Glutamatergic neuron (in vitro differentiated cells): Measurements from ENCODE around the gene CDA. TPM values are rescaled to one million over a fixed set of nuclear protein-coding genes. Genes with fewer than 3 reads are reported as not detected.

ENCODE experiments used
- DNase-seq: peaks from one replicate; pipeline ENCODE4 v3.0.0; 2022
- H3K27ac Mint-ChIP-seq: one replicate; pipeline ENCODE4 v1.8.0; 2020; ENCODE audit warnings: mild to moderate bottlenecking, mixed read lengths, inconsistent platforms; ENCODE audit not compliant: unreplicated experiment
- H3K27me3 Mint-ChIP-seq: one replicate; pipeline ENCODE4 v1.8.0; 2020; ENCODE audit warnings: mild to moderate bottlenecking, moderate library complexity, mixed read lengths, inconsistent platforms; ENCODE audit not compliant: unreplicated experiment
- H3K36me3 Mint-ChIP-seq: one replicate; pipeline ENCODE4 v1.8.0; 2020; ENCODE audit warnings: mild to moderate bottlenecking, mixed read lengths, inconsistent platforms; ENCODE audit not compliant: unreplicated experiment
- H3K4me1 Mint-ChIP-seq: one replicate; pipeline ENCODE4 v1.8.0; 2020; ENCODE audit warnings: mild to moderate bottlenecking, low read depth, mixed read lengths, inconsistent platforms; ENCODE audit not compliant: unreplicated experiment
- H3K4me3 Mint-ChIP-seq: one replicate; pipeline ENCODE4 v1.8.0; 2020; ENCODE audit warnings: mild to moderate bottlenecking, mixed read lengths, inconsistent platforms; ENCODE audit not compliant: unreplicated experiment
- H3K9me3 Mint-ChIP-seq: one replicate; pipeline ENCODE4 v1.8.0; 2020; ENCODE audit warnings: mild to moderate bottlenecking, moderate library complexity, mixed read lengths, inconsistent platforms; ENCODE audit not compliant: unreplicated experiment
- CTCF ChIP-seq: fragments of 200-600 bp; sonication (generic); IDR thresholded peaks from one replicate; pipeline ENCODE4 v1.5.0; 2021; ENCODE audit not compliant: partially characterized antibody, unreplicated experiment
- total RNA-seq: library from RNA; stranded (reverse); fragmentation: NEBNext Ultra II Directional; extraction: Animal tissue kit (Norgen Biotek cat#: 25700); gene quantifications from one replicate; pipeline ENCODE4 v1.2.1, GENCODE V29; 2021; ENCODE audit not compliant: unreplicated experiment

The CDA gene
- total RNA-seq, 1 donor from 2014 or later: not detected

- H3K27me3 Mint-ChIP-seq: no peaks in the 10 kb centered on the region
- H3K4me1 Mint-ChIP-seq: no peaks in the 10 kb centered on the region
- H3K9me3 Mint-ChIP-seq: peaks cover 3% of the 10 kb centered on the region
Measured at GRCh38 chr1:20624709-20625108, 35.8 kb downstream of the CDA start.

GRCh38 chr1:20625176-20626097 is 36.5 kb downstream of the CDA start:
- Mint-ChIP-seq H3K9me3 (peaks cover 3% of the 10 kb centered on the region), H3K36me3 (no peaks in the 10 kb centered on the region), H3K27me3 (no peaks in the 10 kb centered on the region), H3K4me1 (no peaks in the 10 kb centered on the region), H3K4me3 (no peak overlapping the region), H3K27ac (no peak overlapping the region)
- no peak for TF ChIP-seq CTCF
- no peak for DNase-seq

More at GRCh38 chr1:20624709-20625108, 35.8 kb downstream of the CDA start:
- Mint-ChIP-seq H3K27ac (no peak overlapping the region), H3K4me3 (no peak overlapping the region), H3K36me3 (no peaks in the 10 kb centered on the region)
- no peak for DNase-seq
- TF ChIP-seq CTCF: no peak

- no peak for TF ChIP-seq CTCF
- DNase-seq: no peak
- H3K9me3 Mint-ChIP-seq: peaks cover 3% of the 10 kb centered on the region
Measured at GRCh38 chr1:20626098-20626427, 37.2 kb downstream of the CDA start.

GRCh38 chr1:20626524-20626923 is 37.6 kb downstream of the CDA start:
- no peak for DNase-seq
- TF ChIP-seq CTCF: no peak
- H3K9me3 Mint-ChIP-seq: peaks cover 3% of the 10 kb centered on the region
- H3K36me3 Mint-ChIP-seq: no peaks in the 10 kb centered on the region
- H3K27ac Mint-ChIP-seq: no peak overlapping the region
- no peaks in the 10 kb centered on the region for H3K27me3 Mint-ChIP-seq
- no peaks in the 10 kb centered on the region for H3K4me1 Mint-ChIP-seq
- H3K4me3 Mint-ChIP-seq: no peak overlapping the region

More at GRCh38 chr1:20626098-20626427, 37.2 kb downstream of the CDA start:
- Mint-ChIP-seq H3K4me1 (no peaks in the 10 kb centered on the region), H3K27me3 (no peaks in the 10 kb centered on the region), H3K27ac (no peak overlapping the region), H3K4me3 (no peak overlapping the region), H3K36me3 (no peaks in the 10 kb centered on the region)

GRCh38 chr1:20630729-20631128 is 41.8 kb downstream of the CDA start:
- H3K36me3 Mint-ChIP-seq: no peaks in the 10 kb centered on the region
- no peak for TF ChIP-seq CTCF
- no peaks in the 10 kb centered on the region for H3K27me3 Mint-ChIP-seq
- H3K9me3 Mint-ChIP-seq: no peaks in the 10 kb centered on the region
- H3K27ac Mint-ChIP-seq: no peak overlapping the region
- H3K4me1 Mint-ChIP-seq: peaks cover 9% of the 10 kb centered on the region
- H3K4me3 Mint-ChIP-seq: no peak overlapping the region
- DNase-seq: no peak
